Endothelial cell (in vitro differentiated cells): Measurements from ENCODE around the gene PTGER4. TPM values are rescaled to one million over a fixed set of nuclear protein-coding genes. Genes with fewer than 3 reads are reported as not detected.

Experiments
- DNase-seq: peaks from one replicate; pipeline ENCODE4 v3.0.0; 2021; ENCODE audit warnings: low spot score
- H3K27ac Mint-ChIP-seq: one replicate; pipeline ENCODE4 v1.8.0; 2021; ENCODE audit warnings: mixed read lengths, inconsistent platforms; ENCODE audit not compliant: unreplicated experiment
- H3K27me3 Mint-ChIP-seq: one replicate; pipeline ENCODE4 v1.8.0; 2021; ENCODE audit warnings: mild to moderate bottlenecking, moderate library complexity, mixed read lengths, inconsistent platforms; ENCODE audit not compliant: unreplicated experiment
- H3K36me3 Mint-ChIP-seq: one replicate; pipeline ENCODE4 v1.8.0; 2021; ENCODE audit warnings: mild to moderate bottlenecking, low read depth, mixed read lengths, inconsistent platforms; ENCODE audit not compliant: unreplicated experiment
- H3K4me1 Mint-ChIP-seq: one replicate; pipeline ENCODE4 v1.8.0; 2021; ENCODE audit warnings: mild to moderate bottlenecking, mixed read lengths, inconsistent platforms; ENCODE audit not compliant: unreplicated experiment
- H3K4me3 Mint-ChIP-seq: one replicate; pipeline ENCODE4 v1.8.0; 2021; ENCODE audit warnings: mild to moderate bottlenecking, mixed read lengths, inconsistent platforms; ENCODE audit not compliant: unreplicated experiment
- H3K9me3 Mint-ChIP-seq: one replicate; pipeline ENCODE4 v1.8.0; 2021; ENCODE audit warnings: mixed read lengths, inconsistent platforms; ENCODE audit not compliant: unreplicated experiment
- CTCF ChIP-seq: fragments of 200-600 bp; sonication (generic); IDR thresholded peaks from one replicate; pipeline ENCODE4 v1.5.0; 2021; ENCODE audit warnings: antibody characterized with exemption; ENCODE audit not compliant: unreplicated experiment
- total RNA-seq: library from RNA; stranded (reverse); fragmentation: NEBNext Ultra II Directional; extraction: Animal tissue kit (Norgen Biotek cat#: 25700); gene quantifications from one replicate; pipeline ENCODE4 v1.2.1, GENCODE V29; 2021; ENCODE audit not compliant: unreplicated experiment

Gene PTGER4
- total RNA-seq, 1 donor from 2014 or later, result 0.26 TPM

GRCh38 chr5:40733434-40733833 is 53.7 kb downstream of the PTGER4 start:
- no peak overlapping the region for H3K4me3 Mint-ChIP-seq
- H3K27ac Mint-ChIP-seq, result no peak overlapping the region
- H3K4me1 Mint-ChIP-seq, result peaks cover 20% of the 10 kb centered on the region
- TF ChIP-seq CTCF, result no peak
- no peaks in the 10 kb centered on the region for H3K27me3 Mint-ChIP-seq
- no peaks in the 10 kb centered on the region for H3K9me3 Mint-ChIP-seq
- peaks cover 7% of the 10 kb centered on the region for H3K36me3 Mint-ChIP-seq
- DNase-seq, result no peak

DNA sequence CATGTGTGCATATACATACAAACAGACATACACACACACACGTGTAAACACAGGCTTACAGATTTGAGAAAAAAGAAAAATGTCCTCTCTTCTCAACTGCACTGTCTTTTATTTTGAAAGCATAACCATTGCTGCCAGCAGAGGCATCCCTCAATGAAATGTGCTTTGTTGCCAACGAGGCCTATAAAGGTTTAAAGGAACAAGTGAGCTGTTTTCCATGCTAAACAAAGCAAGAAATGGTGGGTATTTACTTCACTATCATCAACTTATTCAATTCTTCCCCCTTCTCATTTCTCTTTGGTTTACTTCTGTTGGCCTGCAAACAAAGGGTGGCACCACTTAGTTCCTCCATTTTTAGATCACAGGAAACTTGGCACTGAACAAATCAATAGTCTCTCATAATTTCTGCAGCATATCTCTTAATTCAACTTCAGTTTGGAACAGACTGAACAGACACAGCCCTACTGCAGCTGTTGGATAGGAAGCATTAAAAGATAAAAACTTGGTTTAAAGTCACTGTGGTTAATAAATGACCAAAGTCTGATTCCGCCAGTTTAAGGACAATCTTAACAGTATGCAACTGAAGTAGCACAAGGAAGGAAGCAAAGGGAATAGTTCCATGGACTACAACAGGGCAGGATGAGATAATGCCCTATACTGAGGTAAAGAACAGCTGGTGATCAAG is 54.3 kb downstream of the PTGER4 start:
- H3K36me3 Mint-ChIP-seq, result peaks cover 7% of the 10 kb centered on the region
- no peak overlapping the region for H3K4me3 Mint-ChIP-seq

GRCh38 chr5:40734986-40735385 is 55.3 kb downstream of the PTGER4 start:
- no peak for DNase-seq
- no peak overlapping the region for H3K27ac Mint-ChIP-seq
- peaks cover 11% of the 10 kb centered on the region for H3K36me3 Mint-ChIP-seq
- TF ChIP-seq CTCF, result no peak
- no peaks in the 10 kb centered on the region for H3K27me3 Mint-ChIP-seq
- H3K9me3 Mint-ChIP-seq, result no peaks in the 10 kb centered on the region
- no peak overlapping the region for H3K4me3 Mint-ChIP-seq
- H3K4me1 Mint-ChIP-seq, result peaks cover 20% of the 10 kb centered on the region

More for the DNA sequence above, 54.3 kb downstream of the PTGER4 start:
- no peaks in the 10 kb centered on the region for H3K9me3 Mint-ChIP-seq
- H3K4me1 Mint-ChIP-seq, result peaks cover 20% of the 10 kb centered on the region
- H3K27ac Mint-ChIP-seq, result no peak overlapping the region
- TF ChIP-seq CTCF, result no peak
- no peak for DNase-seq
- no peaks in the 10 kb centered on the region for H3K27me3 Mint-ChIP-seq

GRCh38 chr5:40735609-40736008 is 55.9 kb downstream of the PTGER4 start:
- H3K27ac Mint-ChIP-seq, result peak overlapping the region; percentile 9

More at GRCh38 chr5:40735609-40736008, 55.9 kb downstream of the PTGER4 start:
- H3K4me3 Mint-ChIP-seq, result no peak overlapping the region
- peaks cover under 1% of the 10 kb centered on the region for H3K27me3 Mint-ChIP-seq
- H3K9me3 Mint-ChIP-seq, result no peaks in the 10 kb centered on the region
- TF ChIP-seq CTCF, result no peak
- peaks cover 15% of the 10 kb centered on the region for H3K36me3 Mint-ChIP-seq
- H3K4me1 Mint-ChIP-seq, result peaks cover 20% of the 10 kb centered on the region
- DNase-seq, result no peak
